Chondrocyte (in vitro differentiated cells): Measurements from ENCODE around the gene ADRA2B. TPM values are rescaled to one million over a fixed set of nuclear protein-coding genes. Genes with fewer than 3 reads are reported as not detected.

Experiments
- DNase-seq: peaks from one replicate; pipeline ENCODE4 v3.0.0; 2021; ENCODE audit warnings: mixed read lengths, low spot score
- H3K27ac Mint-ChIP-seq: one replicate; pipeline ENCODE4 v1.8.0; 2021; ENCODE audit warnings: mild to moderate bottlenecking, moderate library complexity, mixed read lengths; ENCODE audit not compliant: unreplicated experiment
- H3K27me3 Mint-ChIP-seq: 2 replicates; pipeline ENCODE4 v1.8.0; 2021; ENCODE audit warnings: low read depth, mixed read lengths
- H3K36me3 Mint-ChIP-seq: 2 replicates; pipeline ENCODE4 v1.8.0; 2021; ENCODE audit warnings: low read depth, mixed read lengths
- H3K4me1 Mint-ChIP-seq: 2 replicates; pipeline ENCODE4 v1.8.0; 2021; ENCODE audit warnings: low read depth, mild to moderate bottlenecking, mixed read lengths
- H3K4me3 Mint-ChIP-seq: one replicate; pipeline ENCODE4 v1.8.0; 2021; ENCODE audit warnings: mild to moderate bottlenecking, moderate library complexity, mixed read lengths; ENCODE audit not compliant: unreplicated experiment
- H3K9me3 Mint-ChIP-seq: 2 replicates; pipeline ENCODE4 v1.8.0; 2021; ENCODE audit warnings: low read depth, mixed read lengths
- total RNA-seq: library from RNA; stranded (reverse); gene quantifications from 3 replicates; pipeline ENCODE4 v1.2.1, GENCODE V29; 2021
- TF ChIP-seq, protein P1 (sequence below): fragments of 200-600 bp; sonication (generic); IDR thresholded peaks from 2 replicates; pipeline ENCODE4 v1.5.0; 2021; ENCODE audit warnings: antibody characterized with exemption, mild to moderate bottlenecking, moderate library complexity

Gene ADRA2B
- total RNA-seq, 1 donor from 2014 or later: 0.07 TPM

GRCh38 chr2:96148410-96149217 is 32.2 kb upstream of the ADRA2B start:
- peak; percentile 89 for DNase-seq
- Mint-ChIP-seq H3K27me3 (peaks cover 2% of the 10 kb centered on the region), H3K27ac (no peak overlapping the region), H3K9me3 (no peaks in the 10 kb centered on the region), H3K36me3 (no peaks in the 10 kb centered on the region), H3K4me1 (peaks cover 12% of the 10 kb centered on the region), H3K4me3 (no peak overlapping the region)
- TF ChIP-seq, protein P1, sequence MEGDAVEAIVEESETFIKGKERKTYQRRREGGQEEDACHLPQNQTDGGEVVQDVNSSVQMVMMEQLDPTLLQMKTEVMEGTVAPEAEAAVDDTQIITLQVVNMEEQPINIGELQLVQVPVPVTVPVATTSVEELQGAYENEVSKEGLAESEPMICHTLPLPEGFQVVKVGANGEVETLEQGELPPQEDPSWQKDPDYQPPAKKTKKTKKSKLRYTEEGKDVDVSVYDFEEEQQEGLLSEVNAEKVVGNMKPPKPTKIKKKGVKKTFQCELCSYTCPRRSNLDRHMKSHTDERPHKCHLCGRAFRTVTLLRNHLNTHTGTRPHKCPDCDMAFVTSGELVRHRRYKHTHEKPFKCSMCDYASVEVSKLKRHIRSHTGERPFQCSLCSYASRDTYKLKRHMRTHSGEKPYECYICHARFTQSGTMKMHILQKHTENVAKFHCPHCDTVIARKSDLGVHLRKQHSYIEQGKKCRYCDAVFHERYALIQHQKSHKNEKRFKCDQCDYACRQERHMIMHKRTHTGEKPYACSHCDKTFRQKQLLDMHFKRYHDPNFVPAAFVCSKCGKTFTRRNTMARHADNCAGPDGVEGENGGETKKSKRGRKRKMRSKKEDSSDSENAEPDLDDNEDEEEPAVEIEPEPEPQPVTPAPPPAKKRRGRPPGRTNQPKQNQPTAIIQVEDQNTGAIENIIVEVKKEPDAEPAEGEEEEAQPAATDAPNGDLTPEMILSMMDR: no peak

GRCh38 chr2:96147593-96148201 is 31.3 kb upstream of the ADRA2B start:
- Mint-ChIP-seq H3K9me3 (no peaks in the 10 kb centered on the region), H3K27ac (no peak overlapping the region), H3K4me1 (peaks cover 12% of the 10 kb centered on the region)

DNA sequence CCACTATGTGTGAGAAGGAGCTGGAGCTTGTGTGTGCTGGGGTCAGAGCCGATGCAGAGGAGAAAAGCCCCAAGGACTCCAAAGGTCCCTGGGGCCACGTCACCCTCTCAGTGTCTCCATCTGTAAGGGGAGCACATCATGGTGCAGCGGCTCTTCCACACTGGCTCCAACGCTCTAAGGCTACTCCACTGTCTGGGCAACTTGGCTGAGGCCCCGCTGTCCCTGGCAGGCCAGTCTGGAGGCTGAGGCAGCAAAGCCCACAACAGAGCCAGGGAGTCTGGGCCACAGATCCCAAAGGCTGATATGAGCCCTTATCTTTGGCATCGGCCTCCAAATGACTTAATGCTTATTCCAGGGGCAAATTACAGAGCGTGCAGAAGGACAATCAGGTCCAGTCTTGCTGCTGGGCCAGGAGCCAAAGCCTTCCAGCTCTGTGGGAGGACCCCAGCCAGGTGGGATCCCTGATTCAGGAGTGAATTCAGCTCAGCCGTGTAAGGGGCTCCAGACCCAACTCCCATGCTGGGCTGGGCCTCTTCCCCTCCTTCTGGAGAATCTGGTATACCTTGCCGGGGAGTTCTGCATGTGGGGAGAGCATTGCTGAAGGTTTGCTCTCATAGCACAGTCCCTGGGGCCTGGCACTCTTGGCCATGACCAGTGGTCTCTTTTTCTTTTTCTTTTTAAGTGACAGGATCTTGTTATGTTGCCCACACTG is 30.7 kb upstream of the ADRA2B start:
- Mint-ChIP-seq H3K9me3 (no peaks in the 10 kb centered on the region), H3K36me3 (no peaks in the 10 kb centered on the region), H3K27ac (no peak overlapping the region), H3K27me3 (peaks cover 2% of the 10 kb centered on the region), H3K4me3 (no peak overlapping the region), H3K4me1 (peaks cover 12% of the 10 kb centered on the region)
- TF ChIP-seq, protein P1: no peak
- no peak for DNase-seq

More at GRCh38 chr2:96147593-96148201, 31.3 kb upstream of the ADRA2B start:
- Mint-ChIP-seq H3K36me3 (no peaks in the 10 kb centered on the region), H3K4me3 (no peak overlapping the region), H3K27me3 (peaks cover 2% of the 10 kb centered on the region)
- no peak for DNase-seq
- TF ChIP-seq, protein P1: no peak

- TF ChIP-seq, protein P1: no peak
- H3K27ac Mint-ChIP-seq: no peak overlapping the region
- no peak overlapping the region for H3K4me3 Mint-ChIP-seq
- peaks cover 12% of the 10 kb centered on the region for H3K4me1 Mint-ChIP-seq
- H3K27me3 Mint-ChIP-seq: peaks cover 2% of the 10 kb centered on the region
- no peaks in the 10 kb centered on the region for H3K36me3 Mint-ChIP-seq
- no peaks in the 10 kb centered on the region for H3K9me3 Mint-ChIP-seq
- peak; percentile 83 for DNase-seq
Measured at GRCh38 chr2:96146153-96146880, 29.9 kb upstream of the ADRA2B start.

DNA sequence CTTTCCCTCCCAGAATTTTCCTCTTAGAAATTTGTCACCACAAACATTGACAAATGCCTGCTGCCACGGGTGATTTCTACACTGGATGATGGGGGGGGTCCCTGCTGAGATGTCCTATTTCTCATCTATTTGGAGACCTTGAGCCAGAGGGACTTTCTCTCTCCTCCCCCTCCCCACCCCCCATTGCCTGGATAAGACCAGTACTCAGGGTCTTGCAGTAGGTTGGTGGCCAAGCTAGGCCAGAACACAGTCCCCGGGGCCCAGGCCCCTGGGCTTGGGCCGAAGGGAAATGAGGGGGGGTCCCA is 29.4 kb upstream of the ADRA2B start:
- TF ChIP-seq, protein P1: no peak
- DNase-seq: no peak
- peaks cover 2% of the 10 kb centered on the region for H3K27me3 Mint-ChIP-seq
- no peaks in the 10 kb centered on the region for H3K36me3 Mint-ChIP-seq
- peak overlapping the region; percentile 21 for H3K4me3 Mint-ChIP-seq
- H3K9me3 Mint-ChIP-seq: no peaks in the 10 kb centered on the region
- no peak overlapping the region for H3K27ac Mint-ChIP-seq
- peaks cover 12% of the 10 kb centered on the region for H3K4me1 Mint-ChIP-seq
